BLaER1 (cell line): Measurements from ENCODE around the gene PUSL1.

ENCODE experiments used
- H3K27ac ChIP-seq: shearing (Covaris generic); formaldehyde crosslinking; 2 replicates; pipeline ENCODE4 v1.8.1; 2022
- H3K27me3 ChIP-seq: shearing (Covaris generic); formaldehyde crosslinking; 2 replicates; pipeline ENCODE4 v1.8.1; 2022
- H3K36me3 ChIP-seq: shearing (Covaris generic); formaldehyde crosslinking; 2 replicates; pipeline ENCODE4 v1.8.1; 2022
- H3K4me1 ChIP-seq: shearing (Covaris generic); formaldehyde crosslinking; 2 replicates; pipeline ENCODE4 v1.8.1; 2022
- H3K4me2 ChIP-seq: shearing (Covaris generic); formaldehyde crosslinking; 2 replicates; pipeline ENCODE4 v1.8.1; 2022
- H3K4me3 ChIP-seq: shearing (Covaris generic); formaldehyde crosslinking; 2 replicates; pipeline ENCODE4 v1.8.1; 2022
- H3K9ac ChIP-seq: shearing (Covaris generic); formaldehyde crosslinking; 2 replicates; pipeline ENCODE4 v1.8.1; 2022
- H3K9me3 ChIP-seq: shearing (Covaris generic); formaldehyde crosslinking; 2 replicates; pipeline ENCODE4 v1.8.1; 2022
- H4K20me1 ChIP-seq: shearing (Covaris generic); formaldehyde crosslinking; 2 replicates; pipeline ENCODE4 v1.8.1; 2022
- Cebpa-rat ChIP-seq: shearing (Covaris generic); IDR thresholded peaks from 2 replicates; pipeline ENCODE4 v1.8.1; 2022

PUSL1 gene

DNA sequence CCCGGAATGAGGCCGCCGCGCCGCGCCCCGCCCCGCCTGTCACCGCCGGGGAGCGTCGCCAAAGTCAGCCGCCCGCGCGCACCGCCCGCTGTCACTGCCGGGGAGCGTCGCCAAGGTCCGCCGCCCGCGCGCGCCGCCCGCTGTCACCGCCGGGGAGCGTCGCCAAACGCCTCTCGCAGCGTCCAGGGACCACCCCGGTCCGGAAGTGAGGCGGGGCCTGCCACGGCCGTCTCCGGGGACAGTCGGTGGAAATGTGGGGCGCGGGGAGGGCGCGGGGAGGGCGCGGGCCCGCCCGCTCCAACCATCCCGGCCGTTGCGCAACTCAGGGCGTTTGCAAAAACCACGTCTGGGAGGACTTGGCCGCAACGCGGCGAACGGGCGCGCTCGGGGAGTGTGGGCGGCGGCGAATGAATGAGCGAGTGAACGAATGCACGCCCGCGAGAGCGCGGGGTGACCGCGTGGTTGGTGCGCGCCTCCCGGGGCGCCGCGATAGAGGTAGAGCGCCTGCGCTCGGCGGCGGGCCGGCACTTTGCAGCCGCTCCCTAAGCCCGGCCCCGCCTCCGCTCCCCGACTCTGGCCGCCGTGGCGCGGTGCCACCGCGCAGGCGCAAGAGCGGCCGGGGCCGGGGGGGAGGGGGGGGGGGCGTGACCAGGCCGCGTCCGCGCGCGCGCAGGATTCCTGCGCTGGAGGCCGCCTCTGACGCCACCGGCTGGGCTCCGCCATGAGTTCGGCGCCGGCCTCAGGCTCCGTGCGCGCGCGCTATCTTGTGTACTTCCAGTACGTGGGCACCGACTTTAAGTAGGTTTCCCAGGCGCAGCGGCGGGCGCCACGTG lies at the start of gene PUSL1, which contains the start of gene ACAP3:
TSS of gene PUSL1 (plus strand) at position 675 of the 833 bp plus-strand sequence. CDS start at position 722, 47 bp downstream.
TSS of gene ACAP3 (minus strand) at position 8 of the 833 bp plus-strand sequence. CDS start 115 bp downstream, outside the sequence.
- H3K4me1 ChIP-seq, result peaks cover 54% of the 10 kb centered on the region
- H3K27me3 ChIP-seq, result no peaks in the 10 kb centered on the region
- no peaks in the 10 kb centered on the region for H3K9me3 ChIP-seq
- H3K36me3 ChIP-seq, result peaks cover 37% of the 10 kb centered on the region
- peaks cover 85% of the 10 kb centered on the region for H4K20me1 ChIP-seq
- peak within 1 kb of the TSS; percentile 94 for H3K27ac ChIP-seq
- TF ChIP-seq Cebpa-rat, result peak; percentile 100
- peak within 1 kb of the TSS; percentile 97 for H3K4me3 ChIP-seq
- H3K9ac ChIP-seq, result peak within 1 kb of the TSS; percentile 93
- H3K4me2 ChIP-seq, result peak within 1 kb of the TSS; percentile 99

GRCh38 chr1:1259119-1259488 lies 49.3 kb upstream of the PUSL1 start:
- peak overlapping the region; percentile 59; the same call in 1 of the 2 replicates for H3K9ac ChIP-seq
- H3K4me3 ChIP-seq, result no peak overlapping the region
- H3K4me2 ChIP-seq, result peak overlapping the region; percentile 80
- no peaks in the 10 kb centered on the region; the same call in 1 of the 2 replicates for H3K9me3 ChIP-seq
- TF ChIP-seq Cebpa-rat, result no peak
- H4K20me1 ChIP-seq, result peaks cover 90% of the 10 kb centered on the region
- H3K4me1 ChIP-seq, result peaks cover 92% of the 10 kb centered on the region
- H3K36me3 ChIP-seq, result peaks cover 63% of the 10 kb centered on the region
- H3K27me3 ChIP-seq, result no peaks in the 10 kb centered on the region
- H3K27ac ChIP-seq, result peak overlapping the region; percentile 65; the same call in 1 of the 2 replicates

DNA sequence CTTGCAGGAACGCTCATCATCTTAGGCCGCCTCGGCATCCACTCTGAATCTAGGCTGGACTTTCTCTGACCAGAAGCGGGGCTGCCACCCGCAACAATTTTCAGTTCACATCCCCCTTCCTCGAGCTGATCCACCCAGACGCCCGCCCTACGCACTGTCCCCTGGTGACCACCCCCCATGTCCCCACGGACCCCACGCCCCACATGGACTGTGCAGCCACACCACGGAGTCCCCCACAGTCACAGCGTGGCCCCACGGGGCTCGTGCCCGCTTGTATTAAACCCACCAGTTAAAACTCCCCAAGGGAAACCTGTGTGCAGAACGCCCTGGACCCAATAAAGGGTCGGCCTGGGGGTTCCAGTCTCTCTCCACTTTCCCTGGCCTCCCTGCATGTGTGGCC lies 48.9 kb upstream of the PUSL1 start:
- no peaks in the 10 kb centered on the region; the same call in 1 of the 2 replicates for H3K9me3 ChIP-seq

DNA sequence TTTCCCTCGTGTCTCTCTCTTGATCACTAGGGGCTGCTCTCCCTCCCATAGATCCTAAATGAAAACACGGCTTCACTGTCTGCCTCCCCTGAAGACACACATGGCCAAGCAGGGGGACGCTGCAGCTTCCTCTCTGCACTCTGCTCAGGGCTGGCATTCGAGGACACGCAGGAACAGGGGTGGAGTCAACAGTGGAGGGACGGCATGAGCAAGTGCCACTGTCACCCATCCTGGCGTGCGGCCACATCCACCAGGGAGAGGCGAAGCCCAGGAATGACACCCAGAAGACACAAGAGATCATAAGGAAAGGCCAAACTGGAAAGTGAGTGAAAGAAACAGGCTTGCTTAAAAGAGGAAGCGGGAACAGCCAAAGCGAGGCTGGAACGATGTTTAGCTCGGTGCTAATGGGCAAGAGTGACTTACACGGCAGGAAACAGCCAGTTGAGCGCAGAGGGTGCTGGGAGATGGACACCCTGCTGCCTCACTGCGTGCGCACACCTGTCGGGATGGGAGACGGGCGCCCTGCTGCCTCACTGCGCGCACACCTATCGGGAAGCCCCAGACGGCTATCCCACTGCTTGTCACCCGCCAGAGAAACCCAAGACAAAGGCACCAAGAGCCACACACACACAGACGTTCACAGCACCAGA lies 48.3 kb upstream of the PUSL1 start:
- peak overlapping the region; percentile 80 for H3K4me2 ChIP-seq
- no peak for TF ChIP-seq Cebpa-rat
- peak overlapping the region; percentile 2; the same call in 1 of the 2 replicates for H3K4me3 ChIP-seq
- peak overlapping the region; percentile 59 for H3K9ac ChIP-seq
- peak overlapping the region; percentile 65 for H3K27ac ChIP-seq
- no peaks in the 10 kb centered on the region; the same call in 1 of the 2 replicates for H3K9me3 ChIP-seq
- peaks cover 63% of the 10 kb centered on the region for H3K36me3 ChIP-seq
- H3K27me3 ChIP-seq, result no peaks in the 10 kb centered on the region
- peaks cover 90% of the 10 kb centered on the region for H4K20me1 ChIP-seq
- peaks cover 83% of the 10 kb centered on the region for H3K4me1 ChIP-seq

More for the DNA sequence above, 48.9 kb upstream of the PUSL1 start:
- H3K27me3 ChIP-seq, result no peaks in the 10 kb centered on the region
- H3K9ac ChIP-seq, result peak overlapping the region; percentile 59
- peaks cover 88% of the 10 kb centered on the region for H3K4me1 ChIP-seq
- peak overlapping the region; percentile 80 for H3K4me2 ChIP-seq
- H3K36me3 ChIP-seq, result peaks cover 63% of the 10 kb centered on the region
- H3K4me3 ChIP-seq, result no peak overlapping the region
- peak overlapping the region; percentile 65 for H3K27ac ChIP-seq
- TF ChIP-seq Cebpa-rat, result no peak
- peaks cover 90% of the 10 kb centered on the region for H4K20me1 ChIP-seq

GRCh38 chr1:1260843-1261560 lies 47.4 kb upstream of the PUSL1 start:
- no peak for TF ChIP-seq Cebpa-rat
- Histone ChIP-seq H3K4me3 (peak overlapping the region; percentile 2), H3K27me3 (no peaks in the 10 kb centered on the region), H4K20me1 (peaks cover 90% of the 10 kb centered on the region), H3K27ac (peak overlapping the region; percentile 65), H3K4me1 (peaks cover 73% of the 10 kb centered on the region), H3K36me3 (peaks cover 69% of the 10 kb centered on the region), H3K9ac (peak overlapping the region; percentile 59), H3K9me3 (no peaks in the 10 kb centered on the region; the same call in 1 of the 2 replicates), H3K4me2 (peak overlapping the region; percentile 80)

DNA sequence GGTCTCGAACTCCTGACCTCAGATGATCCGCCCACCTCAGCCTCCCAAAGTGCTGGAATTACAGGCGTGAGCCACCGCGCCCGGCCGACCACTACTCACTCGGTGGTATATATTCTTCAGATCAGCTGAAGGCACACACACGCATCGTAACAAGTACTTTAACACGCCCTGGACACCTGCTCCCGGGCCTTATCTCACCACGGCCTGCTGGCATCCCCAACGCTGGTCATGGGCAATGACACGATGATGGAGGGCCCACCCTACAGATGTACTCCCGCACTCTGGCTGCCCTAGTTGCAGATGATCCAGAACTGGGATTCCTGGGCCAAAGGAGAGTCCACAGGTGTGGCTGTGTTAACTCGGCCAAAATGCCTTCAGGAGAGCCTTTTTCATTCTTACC lies 46.3 kb upstream of the PUSL1 start:
- Histone ChIP-seq H3K4me1 (peaks cover 63% of the 10 kb centered on the region), H3K36me3 (peaks cover 72% of the 10 kb centered on the region)

GRCh38 chr1:1262758-1263157 lies 45.6 kb upstream of the PUSL1 start:
- peaks cover 57% of the 10 kb centered on the region for H3K4me1 ChIP-seq
- peaks cover 95% of the 10 kb centered on the region for H4K20me1 ChIP-seq

More for the DNA sequence above, 46.3 kb upstream of the PUSL1 start:
- Histone ChIP-seq H3K27me3 (no peaks in the 10 kb centered on the region), H3K4me3 (no peak overlapping the region), H4K20me1 (peaks cover 91% of the 10 kb centered on the region), H3K9me3 (no peaks in the 10 kb centered on the region; the same call in 1 of the 2 replicates), H3K9ac (peak overlapping the region; percentile 60; the same call in 1 of the 2 replicates), H3K27ac (peak overlapping the region; percentile 41), H3K4me2 (peak overlapping the region; percentile 80)
- TF ChIP-seq Cebpa-rat, result no peak

GRCh38 chr1:1264026-1264425 lies 44.4 kb upstream of the PUSL1 start:
- no peak for TF ChIP-seq Cebpa-rat
- peak overlapping the region; percentile 34; the same call in 1 of the 2 replicates for H3K9ac ChIP-seq
- peaks cover 44% of the 10 kb centered on the region for H3K4me1 ChIP-seq
- no peak overlapping the region for H3K4me2 ChIP-seq
- no peaks in the 10 kb centered on the region for H3K9me3 ChIP-seq
- H4K20me1 ChIP-seq, result peaks cover 98% of the 10 kb centered on the region
- H3K36me3 ChIP-seq, result peaks cover 74% of the 10 kb centered on the region
- no peak overlapping the region for H3K4me3 ChIP-seq
- no peak overlapping the region for H3K27ac ChIP-seq
- H3K27me3 ChIP-seq, result no peaks in the 10 kb centered on the region

More at GRCh38 chr1:1262758-1263157, 45.6 kb upstream of the PUSL1 start:
- Histone ChIP-seq H3K9me3 (no peaks in the 10 kb centered on the region), H3K4me3 (no peak overlapping the region), H3K27me3 (no peaks in the 10 kb centered on the region), H3K27ac (peak overlapping the region; percentile 41), H3K4me2 (peak overlapping the region; percentile 80), H3K36me3 (peaks cover 74% of the 10 kb centered on the region), H3K9ac (peak overlapping the region; percentile 60)
- peak; percentile 55; the same call in 1 of the 2 replicates for TF ChIP-seq Cebpa-rat

DNA sequence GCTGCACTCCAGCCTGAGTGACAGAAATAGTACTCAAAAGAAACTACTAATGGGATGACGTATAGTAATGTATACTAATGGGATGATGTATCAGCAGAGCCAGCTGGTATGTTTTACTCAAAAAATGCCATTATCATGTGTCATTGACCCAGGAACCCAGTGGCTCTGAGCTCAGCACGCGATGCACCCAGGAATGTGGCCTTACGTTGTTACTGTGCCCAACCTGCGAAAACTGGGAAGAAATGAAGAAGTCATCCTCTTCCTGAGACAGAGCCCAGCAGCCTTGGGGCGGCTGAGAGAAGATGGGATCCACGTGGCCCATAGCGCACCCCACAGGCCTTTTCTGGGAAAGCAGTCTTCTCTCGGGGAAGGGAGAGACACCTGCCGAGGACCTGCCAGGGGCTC lies 43.5 kb upstream of the PUSL1 start:
- Histone ChIP-seq H4K20me1 (peaks cover 100% of the 10 kb centered on the region), H3K4me3 (no peak overlapping the region), H3K4me1 (peaks cover 36% of the 10 kb centered on the region), H3K9ac (no peak overlapping the region), H3K27ac (no peak overlapping the region), H3K36me3 (peaks cover 79% of the 10 kb centered on the region), H3K9me3 (no peaks in the 10 kb centered on the region), H3K4me2 (no peak overlapping the region), H3K27me3 (no peaks in the 10 kb centered on the region)
- no peak for TF ChIP-seq Cebpa-rat
